Measurements from ENCODE around the gene SLC46A2.
A peak's percentile ranks its signal among the peaks of the same experiment; 100 is the strongest.

Gene SLC46A2

GRCh38 chr9:112858625-112859147 lies 32.0 kb downstream of the SLC46A2 start:
- H3K9me3 ChIP-seq: no peaks in the 10 kb centered on the region
- no peaks in the 10 kb centered on the region for H3K27me3 ChIP-seq
- H3K4me3 ChIP-seq: no peak overlapping the region
- peaks cover 0 to 8% (median 0%) of the 10 kb centered on the region in 3 donors for H3K36me3 ChIP-seq
- peak in 1 of 2 donors; percentile 36 for DNase-seq
- no peak for TF ChIP-seq CTCF (IDR thresholded peaks at IDR 0.05)
- H3K4me1 ChIP-seq: peaks cover 0 to 22% (median 2%) of the 10 kb centered on the region in 4 donors
- no peak overlapping the region for H3K27ac ChIP-seq
- intact Hi-C loops (cut with DNase I; ENCODE audit: low total_unique reads): no loop called here

GRCh38 chr9:112858005-112858404 lies 32.7 kb downstream of the SLC46A2 start:
- Histone ChIP-seq H3K27ac (no peak overlapping the region), H3K4me3 (no peak overlapping the region), H3K4me1 (peaks cover 0 to 21% (median 2%) of the 10 kb centered on the region in 4 donors), H3K9me3 (no peaks in the 10 kb centered on the region), H3K27me3 (no peaks in the 10 kb centered on the region), H3K36me3 (peaks cover 0 to 11% (median 2%) of the 10 kb centered on the region in 3 donors)
- DNase-seq: no peak
- no peak for TF ChIP-seq CTCF (IDR thresholded peaks at IDR 0.05)
- intact Hi-C loops (cut with DNase I; ENCODE audit: low total_unique reads): no loop called here

GRCh38 chr9:112856843-112857242 lies 33.8 kb downstream of the SLC46A2 start:
- intact Hi-C loops (cut with DNase I; ENCODE audit: low total_unique reads): no loop called here
- peak in 1 of 2 donors; percentile 46 for DNase-seq
- no peak overlapping the region for H3K27ac ChIP-seq

GRCh38 chr9:112856200-112856599 lies 34.5 kb downstream of the SLC46A2 start:
- Histone ChIP-seq H3K4me1 (peaks cover 0 to 13% (median 2%) of the 10 kb centered on the region in 4 donors), H3K27me3 (no peaks in the 10 kb centered on the region), H3K36me3 (peaks cover under 1 to 23% (median 8%) of the 10 kb centered on the region in 3 donors), H3K27ac (no peak overlapping the region), H3K9me3 (no peaks in the 10 kb centered on the region), H3K4me3 (no peak overlapping the region)
- intact Hi-C loops (cut with DNase I; ENCODE audit: low total_unique reads): no loop called here
- peak in 1 of 2 donors; percentile 53 for DNase-seq
- TF ChIP-seq CTCF (IDR thresholded peaks at IDR 0.05): no peak

More at GRCh38 chr9:112856843-112857242, 33.8 kb downstream of the SLC46A2 start:
- TF ChIP-seq CTCF (IDR thresholded peaks at IDR 0.05): no peak
- Histone ChIP-seq H3K36me3 (peaks cover 0 to 16% (median 7%) of the 10 kb centered on the region in 3 donors), H3K27me3 (no peaks in the 10 kb centered on the region), H3K9me3 (no peaks in the 10 kb centered on the region), H3K4me1 (peaks cover 0 to 15% (median 2%) of the 10 kb centered on the region in 4 donors), H3K4me3 (no peak overlapping the region)

- no peak for TF ChIP-seq CTCF (IDR thresholded peaks at IDR 0.05)
- Histone ChIP-seq H3K9me3 (no peaks in the 10 kb centered on the region), H3K27me3 (no peaks in the 10 kb centered on the region), H3K27ac (no peak overlapping the region), H3K4me1 (peaks cover 0 to 10% (median 2%) of the 10 kb centered on the region in 4 donors), H3K36me3 (peaks cover 8 to 33% (median 15%) of the 10 kb centered on the region in 3 donors), H3K4me3 (no peak overlapping the region)
- DNase-seq: peak in 1 of 2 donors; percentile 25
- intact Hi-C loops (cut with DNase I; ENCODE audit: low total_unique reads): no loop called here
Observed at GRCh38 chr9:112854657-112855056, 36.0 kb downstream of the SLC46A2 start.

Data from tibial artery (tissue), 4 donors.